GM19328 (cell line): ENCODE data around the gene WDR27.
"Not testable (repeated sequence)": the region's sequence is repeated elsewhere in the genome, so short reads cannot be mapped to it uniquely, and the experiment has no call there.

Experiments
- ATAC-seq: cut with Tn5 transposase; IDR thresholded peaks from one replicate; pipeline ENCODE4 v1.9.1; 2021; ENCODE audit warnings: mild to moderate bottlenecking, moderate library complexity; ENCODE audit not compliant: unreplicated experiment

The WDR27 gene

DNA sequence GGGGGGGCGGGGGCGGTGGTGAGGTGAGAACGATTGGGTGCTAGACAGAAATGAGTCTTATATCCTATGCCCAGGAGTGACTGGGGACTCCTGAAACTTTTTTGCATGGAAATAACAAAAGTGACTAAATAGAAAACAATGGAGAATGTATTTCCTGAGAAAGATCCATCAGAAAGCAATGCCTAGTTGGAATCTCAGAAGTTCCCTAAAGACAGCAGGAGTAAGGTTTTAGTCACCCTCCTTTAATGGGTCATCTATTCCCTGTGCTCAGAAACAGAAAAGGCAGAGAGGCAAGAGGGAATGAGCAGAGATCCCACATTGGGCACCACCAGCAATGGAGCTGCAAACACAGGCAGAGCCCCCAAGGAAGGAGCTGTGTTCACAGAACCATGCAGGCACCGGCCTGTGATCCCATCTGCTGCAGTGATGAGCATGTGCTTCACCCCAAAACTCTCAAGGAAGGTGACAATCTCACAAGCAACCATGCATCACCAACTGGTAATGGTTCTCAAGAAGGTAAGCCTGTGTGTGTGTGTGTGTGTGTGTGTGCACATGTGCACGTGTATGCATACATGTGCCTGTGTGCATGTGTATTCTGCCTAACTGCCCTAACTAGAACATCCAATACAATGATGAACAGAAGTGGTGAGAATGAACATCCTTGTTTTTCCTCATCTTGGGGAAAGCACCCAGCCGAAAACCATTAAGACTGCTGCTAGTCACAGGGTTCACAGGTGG is 168.4 kb downstream of the WDR27 start:
- ATAC-seq = no peak

- ATAC-seq = no peak
These were observed 171.1 kb downstream of the WDR27 start for GRCh38 chr6:169530752-169531123.

GRCh38 chr6:169529931-169530751 is 171.7 kb downstream of the WDR27 start:
- no peak for ATAC-seq

GRCh38 chr6:169528755-169529154 is 173.1 kb downstream of the WDR27 start:
- ATAC-seq = no peak

GRCh38 chr6:169527306-169527705 is 174.5 kb downstream of the WDR27 start:
- no peak for ATAC-seq

GRCh38 chr6:169521825-169522224 is 180.0 kb downstream of the WDR27 start:
- no peak for ATAC-seq

- ATAC-seq = no peak
These were observed 181.7 kb downstream of the WDR27 start for GRCh38 chr6:169520104-169520503.

- no peak for ATAC-seq
These were observed 183.4 kb downstream of the WDR27 start for GRCh38 chr6:169518451-169518850.

DNA sequence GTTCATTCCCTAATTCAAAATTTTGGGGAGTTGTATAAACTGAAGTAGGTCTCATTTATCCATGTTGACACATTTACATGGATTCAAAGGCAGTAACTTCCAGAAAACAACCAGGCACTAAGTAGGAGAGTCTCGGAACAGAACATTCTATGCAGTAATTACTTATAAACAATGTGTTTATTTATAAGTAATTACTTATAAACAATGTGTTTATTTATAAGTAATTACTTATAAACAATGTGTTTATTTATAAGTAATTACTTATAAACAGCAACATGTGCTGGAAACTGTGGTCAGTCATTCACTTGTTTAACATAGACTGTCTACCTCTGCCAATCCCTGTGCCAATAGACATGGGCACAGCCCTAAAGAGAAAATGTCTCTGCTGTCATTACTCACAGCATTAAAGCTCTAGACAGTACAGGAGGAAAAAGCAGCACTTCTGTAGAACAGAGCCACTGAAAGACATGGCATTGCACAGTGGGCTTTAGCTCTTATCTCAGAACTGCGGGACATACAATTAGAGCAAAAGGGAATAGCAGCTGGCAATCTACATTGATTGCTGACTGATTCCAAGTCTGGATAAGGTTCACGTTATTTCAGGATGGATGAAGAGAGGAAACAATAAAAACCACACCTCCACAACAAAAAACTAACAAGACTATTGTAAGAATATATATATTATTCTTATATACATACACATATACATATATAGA is 188.2 kb downstream of the WDR27 start:
- ATAC-seq = no peak

DNA sequence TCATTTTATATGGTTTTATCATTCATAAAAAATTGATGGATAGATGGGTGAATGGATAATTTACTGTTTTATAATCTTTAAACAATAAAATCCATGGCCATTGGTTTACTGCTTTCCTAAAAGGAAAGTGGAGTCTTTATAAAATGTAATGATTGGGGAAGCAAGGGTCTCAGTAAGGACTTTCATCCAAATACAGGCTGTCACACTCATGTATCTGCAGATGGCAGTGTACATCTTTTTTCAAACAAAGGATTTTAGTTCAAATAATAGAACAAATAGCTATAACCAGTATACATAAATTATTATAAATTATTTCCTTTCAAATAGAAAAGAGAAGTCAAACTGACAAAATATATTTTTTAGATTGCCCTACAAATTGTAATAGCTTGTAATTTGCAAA is 190.0 kb downstream of the WDR27 start:
- not testable (repeated sequence) for ATAC-seq

GRCh38 chr6:169510871-169511270 is 191.0 kb downstream of the WDR27 start:
- no peak for ATAC-seq

DNA sequence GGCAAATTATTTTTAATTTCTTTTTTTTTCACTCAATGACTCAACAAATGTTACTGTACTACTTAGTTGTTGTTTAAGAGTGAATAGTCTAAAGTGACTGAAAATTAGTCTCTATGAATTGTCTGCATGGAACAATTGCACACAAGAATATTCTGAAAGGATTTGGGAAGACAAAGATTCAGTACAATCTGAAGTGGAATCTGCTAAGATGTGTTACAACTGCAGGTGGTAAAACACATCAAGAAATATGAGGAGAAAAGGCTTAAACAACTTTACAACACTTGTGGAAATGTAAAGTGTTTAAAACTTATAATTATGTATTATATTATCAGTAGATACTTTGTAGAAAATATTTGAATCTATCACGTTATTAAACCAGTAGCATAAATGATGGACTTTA is 193.4 kb downstream of the WDR27 start:
- ATAC-seq = no peak

DNA sequence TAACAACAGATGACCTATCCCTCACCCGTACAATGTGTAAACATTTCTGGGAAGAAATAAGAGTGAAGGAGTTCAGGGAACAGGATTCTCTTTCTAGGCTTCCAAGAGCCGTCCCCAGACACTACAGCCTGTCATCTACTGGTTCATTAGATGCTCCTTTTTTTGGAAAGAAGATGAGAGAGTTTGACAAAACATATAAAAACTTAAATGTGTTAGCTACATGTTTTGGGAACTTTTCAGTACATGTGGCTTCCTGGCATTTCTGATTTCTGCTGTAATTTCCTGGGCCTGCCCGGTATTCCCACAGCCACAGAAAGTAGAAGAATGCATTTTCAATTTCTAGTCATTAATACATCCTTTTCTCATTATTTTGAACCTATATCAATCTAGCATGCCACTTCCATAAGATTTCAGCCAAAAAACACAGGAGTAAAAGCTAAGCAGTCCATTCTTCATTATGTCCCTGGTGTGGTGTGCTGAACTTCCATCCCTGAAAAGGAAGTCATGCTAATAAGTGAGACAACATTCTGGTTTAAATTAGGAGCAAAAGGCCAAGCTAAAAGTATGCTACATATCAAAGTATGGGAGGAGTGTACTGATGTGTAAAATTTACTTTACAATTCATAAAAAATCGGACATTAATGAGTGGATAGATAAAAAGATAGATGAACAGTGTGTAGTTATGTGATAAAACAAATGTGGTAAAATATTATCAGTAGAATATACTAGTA is 198.2 kb downstream of the WDR27 start:
- ATAC-seq = no peak

DNA sequence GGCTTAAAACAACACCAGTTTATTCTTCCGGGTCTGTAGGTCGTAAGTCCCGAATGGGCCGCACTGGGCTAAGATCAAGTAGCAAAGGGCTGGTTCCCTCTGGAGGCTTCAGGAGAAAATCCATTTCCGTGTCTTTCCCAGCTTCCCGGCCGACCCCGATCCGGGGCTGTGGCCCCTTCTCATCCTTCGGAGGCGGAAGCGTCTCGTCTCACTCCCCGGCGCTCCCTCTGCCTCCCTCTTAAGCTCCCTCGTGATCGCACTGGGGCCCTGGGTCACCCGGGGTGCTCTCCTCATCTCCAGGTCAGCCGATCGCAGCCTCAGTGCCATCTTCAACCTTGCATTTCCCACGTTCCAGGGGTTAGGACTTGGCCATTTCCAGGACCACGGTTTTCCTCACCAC is 199.4 kb downstream of the WDR27 start:
- no peak for ATAC-seq

DNA sequence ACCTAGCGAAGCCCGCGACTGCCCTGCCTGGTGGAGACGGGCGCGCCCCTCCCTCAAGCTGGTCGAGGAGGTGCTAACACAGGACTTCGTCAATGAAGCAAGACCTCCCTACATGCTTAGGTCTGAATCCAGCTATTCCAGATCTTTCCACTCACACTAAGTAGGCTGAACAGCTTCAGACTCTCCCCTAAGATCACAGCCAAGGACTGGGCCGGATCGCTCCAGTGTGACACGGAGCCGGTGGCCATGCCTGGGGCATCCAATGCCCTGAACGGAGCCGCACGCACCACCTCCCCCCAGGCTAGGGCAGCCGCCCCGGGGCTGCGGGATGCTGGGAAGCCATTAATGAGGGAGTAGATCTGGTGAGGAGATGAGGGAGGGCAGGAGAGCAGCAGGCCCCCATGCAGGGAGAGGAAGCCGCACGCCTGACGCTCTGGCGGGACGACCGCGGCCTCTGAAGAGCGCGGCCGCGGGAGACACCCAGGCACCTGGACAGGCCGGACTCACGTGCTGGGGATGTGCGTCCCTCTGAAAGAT is 200.0 kb downstream of the WDR27 start:
- no peak for ATAC-seq

GRCh38 chr6:169501128-169501527 is 200.7 kb downstream of the WDR27 start:
- ATAC-seq = no peak

DNA sequence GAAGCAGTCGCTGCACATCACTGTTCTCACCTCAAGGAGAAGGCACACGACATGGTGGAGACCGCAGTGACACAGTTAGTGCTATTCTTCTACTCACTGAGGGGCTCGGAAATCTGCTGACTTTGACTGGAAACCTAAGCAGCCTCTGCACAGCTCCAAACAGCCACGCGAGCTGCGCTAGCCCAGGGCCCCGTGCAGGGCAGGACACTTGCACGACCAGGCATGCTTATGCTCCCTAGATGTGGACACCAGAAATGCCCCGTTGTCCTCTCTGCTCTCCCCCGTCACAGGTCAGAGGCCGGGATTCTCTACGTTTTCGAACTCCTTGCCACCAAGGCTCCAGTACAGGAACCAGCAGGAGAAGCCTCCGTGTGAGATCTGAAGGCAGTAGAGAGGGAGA is 201.1 kb downstream of the WDR27 start:
- ATAC-seq = no peak

GRCh38 chr6:169499848-169500247 is 202.0 kb downstream of the WDR27 start:
- no peak for ATAC-seq

- ATAC-seq = no peak
These were observed 202.8 kb downstream of the WDR27 start for GRCh38 chr6:169498916-169499513.

DNA sequence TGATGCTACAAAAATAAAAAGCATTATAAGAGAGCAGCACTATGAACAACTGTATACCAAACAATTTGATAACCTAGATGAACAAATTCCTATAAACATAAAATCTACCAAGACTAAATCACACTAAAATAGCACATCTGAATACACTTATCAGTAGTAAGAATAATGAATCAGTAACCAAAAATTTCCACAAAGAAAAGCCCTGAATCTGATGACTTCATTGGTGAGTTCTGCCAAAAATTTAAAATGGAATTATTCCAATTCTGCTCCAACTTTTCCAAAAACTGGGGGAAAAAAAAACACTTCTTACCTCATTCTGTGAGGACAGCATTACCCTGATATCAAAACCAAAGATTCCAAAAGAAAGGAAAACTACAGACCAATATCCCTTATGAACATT is 206.2 kb downstream of the WDR27 start:
- ATAC-seq = no peak
